Fibroblast of mammary gland (primary cell): ENCODE results near the gene SPAST.

Source experiments
- DNase-seq: peaks from one replicate; pipeline ENCODE4 v3.0.0-alpha.2; 2010; ENCODE audit warnings: low read depth
- H3K4me3 ChIP-seq: 2 replicates; pipeline ENCODE4 v1.5.1; 2011; ENCODE audit warnings: low read depth, mild to moderate bottlenecking, low read length, moderate library complexity; ENCODE audit not compliant: control insufficient read depth
- CTCF ChIP-seq: conservative IDR thresholded peaks from 2 replicates; pipeline ENCODE4 v1.5.1; 2011; ENCODE audit warnings: low read depth, low read length, inconsistent platforms; ENCODE audit not compliant: control insufficient read depth, insufficient read depth

SPAST gene

GRCh38 chr2:32058130-32058529, 5.2 kb upstream of the SPAST start:
- no peak for TF ChIP-seq CTCF
- no peak overlapping the region for H3K4me3 ChIP-seq
- peak; percentile 51 for DNase-seq

- no peak overlapping the region for H3K4me3 ChIP-seq
- DNase-seq = no peak
- no peak for TF ChIP-seq CTCF
Measured at GRCh38 chr2:32060266-32060665, 3.1 kb upstream of the SPAST start.

GRCh38 chr2:32061430-32061829, 1.9 kb upstream of the SPAST start:
- no peak for DNase-seq
- H3K4me3 ChIP-seq = no peak overlapping the region
- TF ChIP-seq CTCF = no peak

GRCh38 chr2:32061973-32062861, 1.1 kb upstream of the SPAST start:
- peak; percentile 77 for DNase-seq
- H3K4me3 ChIP-seq = peak overlapping the region; percentile 69
- TF ChIP-seq CTCF = no peak

GRCh38 chr2:32064021-32064601, 755 bp downstream of the SPAST start:
- DNase-seq = no peak
- no peak for TF ChIP-seq CTCF

GRCh38 chr2:32064713-32065112, 1.4 kb downstream of the SPAST start:
- TF ChIP-seq CTCF = no peak
- H3K4me3 ChIP-seq = peak overlapping the region; percentile 69
- no peak for DNase-seq

More at GRCh38 chr2:32064021-32064601, 755 bp downstream of the SPAST start:
- H3K4me3 ChIP-seq = peak overlapping the region; percentile 69
